Breast epithelium (tissue), 4 donors: ENCODE results near the gene CENPM. TPM values are rescaled to one million over a fixed set of nuclear protein-coding genes. Genes with fewer than 3 reads are reported as not detected.

Experiments used
- DNase-seq, 2 donors: peaks; one replicate each; pipeline ENCODE4 v3.0.0-alpha.2; 2019; ENCODE audit warnings: low spot score in 2 of 2
- H3K27ac ChIP-seq, 2 donors: fragments of 200-600 bp; sonication (generic) in 1 of 2; one replicate each; pipeline ENCODE4 v1.5.1; 2016 to 2019; ENCODE audit warnings: mild to moderate bottlenecking in 1 of 2
- H3K27me3 ChIP-seq, 2 donors: fragments of 200-600 bp; sonication (generic) in 1 of 2; one replicate each; pipeline versions ENCODE4 v1.5.1 to v1.6.0; 2017 to 2019; ENCODE audit warnings: control low read depth in 1 of 2, mild to moderate bottlenecking in 1 of 2
- H3K36me3 ChIP-seq: fragments of 200-600 bp; one replicate; pipeline ENCODE4 v1.5.1; 2019
- H3K4me1 ChIP-seq, 2 donors: fragments of 200-600 bp; sonication (generic); one replicate each; pipeline ENCODE4 v1.5.1; 2016 to 2019; ENCODE audit warnings: control low read depth in 1 of 2
- H3K4me3 ChIP-seq, 3 donors: fragments of 200-600 bp; sonication (generic); 1 replicate in 2 of 3; 2 replicates in 1 of 3; pipeline ENCODE4 v1.5.1; 2016 to 2019; ENCODE audit warnings: mild to moderate bottlenecking in 3 of 3, moderate library complexity in 2 of 3
- H3K9me3 ChIP-seq, 2 donors: fragments of 200-600 bp; sonication (generic) in 1 of 2; one replicate each; pipeline ENCODE4 v1.5.1; 2016 to 2019; ENCODE audit warnings: control low read depth in 1 of 2
- POLR2A ChIP-seq: fragments of 450-650 bp; IDR thresholded peaks from one replicate; pipeline ENCODE4 v1.6.1; 2016; ENCODE audit warnings: antibody characterized with exemption, mild to moderate bottlenecking, moderate library complexity
- POLR2AphosphoS5 ChIP-seq, 3 donors: sonication (generic); formaldehyde crosslinking; IDR thresholded peaks; one replicate each; pipeline ENCODE4 v1.6.1; 2017; ENCODE audit warnings: antibody characterized with exemption in 3 of 3
- intact Hi-C: fragments of 100-400 bp; cut with DNase I; formaldehyde crosslinking; loops from one replicate; pipeline ENCODE4 v1.15.1; 2023; ENCODE audit warnings: low total_unique reads
- total RNA-seq, 3 donors: library from RNA; depleted of rRNA; stranded (reverse); fragments of >200 nt; gene quantifications; one replicate each; pipeline ENCODE4 v1.1.0, GENCODE V29; 2016
- TF ChIP-seq, protein P1 (sequence below), 3 donors: fragments of 450-650 bp; IDR thresholded peaks; one replicate each; pipeline ENCODE4 v1.5.1; 2016 to 2017; ENCODE audit warnings: antibody characterized with exemption in 3 of 3, mild to moderate bottlenecking in 3 of 3, moderate library complexity in 3 of 3

Gene CENPM
- total RNA-seq, 3 donors from 2014 or later: 1.5 to 2.9 (median 1.9) TPM

- peaks cover 8 to 15% of the 10 kb centered on the region in 2 donors for H3K27me3 ChIP-seq
- intact Hi-C loops: no loop called here
These were observed 23.2 kb downstream of the CENPM start for GRCh38 chr22:41923595-41924276.

GRCh38 chr22:41922940-41923594 lies 23.9 kb downstream of the CENPM start:
- peaks cover 8 to 15% of the 10 kb centered on the region in 2 donors for H3K27me3 ChIP-seq
- no peaks in the 10 kb centered on the region for H3K36me3 ChIP-seq
- H3K4me3 ChIP-seq: no peak overlapping the region
- intact Hi-C loops: no loop called here
- peaks cover 0 to 4% of the 10 kb centered on the region in 2 donors for H3K4me1 ChIP-seq
- H3K27ac ChIP-seq: no peak overlapping the region
- TF ChIP-seq POLR2AphosphoS5 (IDR thresholded peaks at IDR 0.05) (no peak), POLR2A (no peak)
- TF ChIP-seq, protein P1, sequence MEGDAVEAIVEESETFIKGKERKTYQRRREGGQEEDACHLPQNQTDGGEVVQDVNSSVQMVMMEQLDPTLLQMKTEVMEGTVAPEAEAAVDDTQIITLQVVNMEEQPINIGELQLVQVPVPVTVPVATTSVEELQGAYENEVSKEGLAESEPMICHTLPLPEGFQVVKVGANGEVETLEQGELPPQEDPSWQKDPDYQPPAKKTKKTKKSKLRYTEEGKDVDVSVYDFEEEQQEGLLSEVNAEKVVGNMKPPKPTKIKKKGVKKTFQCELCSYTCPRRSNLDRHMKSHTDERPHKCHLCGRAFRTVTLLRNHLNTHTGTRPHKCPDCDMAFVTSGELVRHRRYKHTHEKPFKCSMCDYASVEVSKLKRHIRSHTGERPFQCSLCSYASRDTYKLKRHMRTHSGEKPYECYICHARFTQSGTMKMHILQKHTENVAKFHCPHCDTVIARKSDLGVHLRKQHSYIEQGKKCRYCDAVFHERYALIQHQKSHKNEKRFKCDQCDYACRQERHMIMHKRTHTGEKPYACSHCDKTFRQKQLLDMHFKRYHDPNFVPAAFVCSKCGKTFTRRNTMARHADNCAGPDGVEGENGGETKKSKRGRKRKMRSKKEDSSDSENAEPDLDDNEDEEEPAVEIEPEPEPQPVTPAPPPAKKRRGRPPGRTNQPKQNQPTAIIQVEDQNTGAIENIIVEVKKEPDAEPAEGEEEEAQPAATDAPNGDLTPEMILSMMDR (IDR thresholded peaks at IDR 0.05): no peak
- DNase-seq: no peak
- H3K9me3 ChIP-seq: no peaks in the 10 kb centered on the region

More at GRCh38 chr22:41923595-41924276, 23.2 kb downstream of the CENPM start:
- DNase-seq: no peak
- H3K9me3 ChIP-seq: no peaks in the 10 kb centered on the region
- H3K4me1 ChIP-seq: peaks cover 0 to 4% of the 10 kb centered on the region in 2 donors
- TF ChIP-seq, protein P1 (IDR thresholded peaks at IDR 0.05): no peak
- TF ChIP-seq POLR2AphosphoS5 (IDR thresholded peaks at IDR 0.05): no peak
- no peak for TF ChIP-seq POLR2A
- no peak overlapping the region for H3K4me3 ChIP-seq
- no peak overlapping the region for H3K27ac ChIP-seq
- no peaks in the 10 kb centered on the region for H3K36me3 ChIP-seq

DNA sequence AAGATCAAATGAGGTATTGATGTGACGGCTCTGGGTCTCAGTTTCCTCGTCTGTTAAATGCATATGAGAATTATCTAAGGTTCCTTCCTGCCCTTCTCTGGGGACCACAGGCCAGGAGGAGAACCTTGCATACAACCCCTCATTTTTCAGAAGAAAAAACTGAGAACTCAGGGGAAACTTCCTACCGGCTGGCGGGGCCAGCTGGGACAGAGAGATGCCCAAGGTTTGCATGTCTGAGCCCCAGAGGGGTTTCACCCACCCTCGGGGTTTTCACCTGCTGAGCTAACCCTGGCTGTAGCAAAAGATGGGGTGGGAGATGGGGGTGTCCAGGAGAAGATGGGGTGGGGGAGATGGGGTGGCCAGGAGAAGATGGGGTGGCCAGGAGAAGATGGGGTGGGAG lies 24.6 kb downstream of the CENPM start:
- no peaks in the 10 kb centered on the region for H3K36me3 ChIP-seq
- H3K4me3 ChIP-seq: no peak overlapping the region
- TF ChIP-seq, protein P1 (IDR thresholded peaks at IDR 0.05): no peak
- no peak for TF ChIP-seq POLR2A
- no peak for TF ChIP-seq POLR2AphosphoS5 (IDR thresholded peaks at IDR 0.05)
- no peak for DNase-seq
- intact Hi-C loops: no loop called here
- H3K27me3 ChIP-seq: peaks cover 14 to 21% of the 10 kb centered on the region in 2 donors
- H3K9me3 ChIP-seq: no peaks in the 10 kb centered on the region
- H3K27ac ChIP-seq: no peak overlapping the region
- H3K4me1 ChIP-seq: peaks cover 0 to 4% of the 10 kb centered on the region in 2 donors

- peak overlapping the region in 1 of 2 donors; percentile 2 for H3K27ac ChIP-seq
- H3K4me1 ChIP-seq: peaks cover 0 to 4% of the 10 kb centered on the region in 2 donors
- no peak for TF ChIP-seq POLR2AphosphoS5 (IDR thresholded peaks at IDR 0.05)
- TF ChIP-seq, protein P1 (IDR thresholded peaks at IDR 0.05): no peak
- TF ChIP-seq POLR2A: no peak
- no peak for DNase-seq
- peaks cover 6 to 25% of the 10 kb centered on the region in 2 donors for H3K27me3 ChIP-seq
- H3K4me3 ChIP-seq: peak overlapping the region; percentile 33 to 83 (median 61)
- no peaks in the 10 kb centered on the region for H3K36me3 ChIP-seq
- intact Hi-C loops: no loop called here
- no peaks in the 10 kb centered on the region for H3K9me3 ChIP-seq
These were observed 26.5 kb downstream of the CENPM start for GRCh38 chr22:41920271-41920976.
